Measurements from ENCODE around the gene NRTN.

The NRTN gene

DNA sequence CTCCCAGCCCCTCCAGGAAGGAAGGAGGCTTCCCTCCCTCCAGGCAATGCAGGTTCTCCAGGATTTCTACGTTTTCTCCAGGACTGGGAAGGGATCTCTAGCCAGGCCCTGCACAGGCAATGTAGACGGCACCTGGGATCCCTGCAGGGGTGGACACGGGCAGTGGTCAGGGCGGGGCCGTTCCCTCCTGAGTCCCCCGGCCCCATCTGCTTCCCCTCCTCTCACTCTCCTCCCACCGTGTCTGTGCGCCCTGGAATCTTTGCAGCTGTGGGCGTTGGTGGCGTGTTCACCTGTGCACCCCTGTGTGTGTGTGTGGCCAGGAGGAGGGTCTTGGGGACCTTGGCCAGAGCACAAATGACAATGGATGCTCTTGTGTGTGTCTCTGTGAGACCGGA, 10.0 kb downstream of the NRTN start:
- DNase-seq (ENCODE audit: low read depth): no peak

DNA sequence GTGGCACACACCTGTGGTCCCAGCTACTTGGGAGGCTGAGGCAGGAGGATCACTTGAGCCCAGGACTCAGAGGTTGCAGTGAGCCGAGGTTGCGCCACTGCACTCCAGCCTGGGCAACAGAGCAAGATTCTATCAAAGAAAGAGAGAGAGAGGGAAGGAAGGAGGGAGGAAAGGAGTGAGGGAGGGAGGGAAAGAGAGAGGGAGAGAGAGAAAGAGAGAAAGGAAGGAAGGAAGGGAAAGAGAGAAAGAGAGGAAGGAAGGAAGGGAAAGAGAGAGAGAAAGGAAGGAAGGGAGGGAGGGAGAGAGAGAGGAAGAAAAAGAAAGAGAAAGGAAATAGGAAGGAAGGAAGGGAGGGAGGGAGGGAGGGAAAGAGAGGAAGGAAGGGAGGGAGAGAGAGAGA, 12.4 kb downstream of the NRTN start:
- DNase-seq (ENCODE audit: low read depth): no peak

DNA sequence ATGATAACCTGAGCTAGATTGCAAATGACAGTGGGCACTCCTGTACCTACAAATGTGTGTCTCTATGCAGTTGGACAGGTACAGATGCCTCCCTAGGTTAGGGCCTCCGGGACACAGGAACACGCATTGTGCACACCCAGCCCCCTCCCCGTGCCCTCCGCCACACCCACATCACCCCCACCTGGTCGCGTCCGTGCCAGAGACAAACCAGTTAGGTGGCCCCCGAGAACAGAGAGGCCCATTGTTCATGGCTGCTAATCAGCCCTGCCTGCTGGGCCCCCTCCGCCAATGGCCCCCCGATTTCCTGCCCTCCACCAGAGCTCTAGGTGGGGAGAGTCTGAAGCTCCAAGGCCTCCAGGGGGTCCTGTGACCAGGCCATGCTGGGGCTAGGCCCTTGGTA, 13.7 kb downstream of the NRTN start:
- DNase-seq (ENCODE audit: low read depth): no peak

DNA sequence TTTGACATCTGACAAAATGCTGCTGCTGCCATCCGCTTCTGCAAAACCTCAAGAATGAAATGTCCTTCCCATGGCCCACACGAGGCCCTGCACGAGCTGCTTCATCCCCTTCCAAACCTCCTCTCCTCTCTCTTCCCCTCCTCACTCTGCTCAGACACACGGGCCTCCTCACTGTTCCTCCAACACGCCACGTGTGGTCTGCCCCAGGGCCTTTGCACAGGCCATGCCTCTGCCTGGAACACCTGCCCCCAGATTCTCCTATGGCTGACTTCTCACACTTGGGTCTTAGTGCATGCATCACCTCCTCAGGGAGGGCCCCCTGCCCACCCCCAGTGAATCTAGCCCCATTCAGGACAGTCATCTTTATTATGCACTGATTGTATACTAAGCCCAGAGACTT, 15.9 kb downstream of the NRTN start:
- DNase-seq (ENCODE audit: low read depth): no peak

DNA sequence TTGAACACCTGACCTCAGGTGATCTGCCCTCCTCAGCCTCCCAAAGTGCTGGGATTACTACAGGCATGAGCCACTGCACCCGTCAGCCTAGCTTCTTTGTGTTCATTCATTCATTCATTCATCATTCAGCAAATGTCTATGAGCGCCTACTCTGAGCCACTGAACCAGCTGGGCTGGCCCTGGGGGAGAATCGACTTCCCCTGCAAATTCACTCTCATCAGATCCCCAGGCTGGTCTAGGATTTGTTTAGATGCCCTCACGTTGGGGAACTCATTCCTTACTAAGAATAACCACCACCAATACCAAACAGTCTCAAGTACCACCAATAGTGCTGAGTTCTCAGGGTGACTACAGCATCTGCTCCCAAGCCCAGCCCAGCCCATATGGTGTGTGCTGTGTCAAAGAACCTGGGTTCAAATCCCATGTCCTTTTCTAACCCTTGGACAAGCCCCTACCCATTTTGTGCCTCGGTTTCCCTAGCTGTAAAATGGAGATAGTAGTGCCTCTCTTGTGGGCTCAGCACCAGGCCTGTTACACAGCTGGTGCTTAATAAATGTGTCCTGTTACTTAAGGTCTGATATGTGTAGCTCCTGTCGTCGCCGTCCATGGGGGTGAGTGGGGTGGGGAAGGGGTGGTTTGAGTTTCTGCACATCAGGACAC, 16.8 kb downstream of the NRTN start:
- no peak for DNase-seq (ENCODE audit: low read depth)

DNA sequence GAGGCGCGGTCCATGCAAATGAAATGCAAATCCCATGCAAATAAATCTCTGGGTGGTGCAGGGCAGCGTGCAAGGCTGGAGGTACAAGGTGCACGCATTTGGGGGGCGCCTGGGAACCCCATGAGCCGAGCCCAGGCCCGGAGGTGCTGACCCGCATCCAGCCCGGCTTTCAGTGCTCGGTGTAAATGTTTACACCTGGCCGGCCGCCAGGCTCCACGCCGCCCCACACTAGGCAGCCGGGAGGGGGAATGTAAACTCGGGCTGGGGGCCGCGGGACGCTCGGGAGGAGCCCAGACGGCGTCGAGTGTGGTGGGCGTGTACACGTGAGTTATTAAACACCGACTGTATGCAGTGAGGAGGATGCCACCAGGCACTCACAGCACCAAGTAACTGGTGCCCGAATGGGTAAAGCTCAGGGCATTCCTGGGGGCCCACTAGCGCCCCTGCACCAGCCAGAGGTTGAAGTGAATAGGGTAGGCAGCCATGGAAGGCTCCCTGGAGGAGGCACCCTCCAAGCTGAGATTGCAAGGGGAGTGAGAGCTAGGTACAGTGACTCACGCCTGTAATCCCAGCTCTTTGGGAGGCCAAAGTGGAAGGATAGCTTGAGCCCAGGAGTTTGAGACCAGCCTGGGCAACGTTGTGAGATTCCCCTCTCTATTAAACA, 17.4 kb downstream of the NRTN start:
- DNase-seq (ENCODE audit: low read depth): no peak

DNA sequence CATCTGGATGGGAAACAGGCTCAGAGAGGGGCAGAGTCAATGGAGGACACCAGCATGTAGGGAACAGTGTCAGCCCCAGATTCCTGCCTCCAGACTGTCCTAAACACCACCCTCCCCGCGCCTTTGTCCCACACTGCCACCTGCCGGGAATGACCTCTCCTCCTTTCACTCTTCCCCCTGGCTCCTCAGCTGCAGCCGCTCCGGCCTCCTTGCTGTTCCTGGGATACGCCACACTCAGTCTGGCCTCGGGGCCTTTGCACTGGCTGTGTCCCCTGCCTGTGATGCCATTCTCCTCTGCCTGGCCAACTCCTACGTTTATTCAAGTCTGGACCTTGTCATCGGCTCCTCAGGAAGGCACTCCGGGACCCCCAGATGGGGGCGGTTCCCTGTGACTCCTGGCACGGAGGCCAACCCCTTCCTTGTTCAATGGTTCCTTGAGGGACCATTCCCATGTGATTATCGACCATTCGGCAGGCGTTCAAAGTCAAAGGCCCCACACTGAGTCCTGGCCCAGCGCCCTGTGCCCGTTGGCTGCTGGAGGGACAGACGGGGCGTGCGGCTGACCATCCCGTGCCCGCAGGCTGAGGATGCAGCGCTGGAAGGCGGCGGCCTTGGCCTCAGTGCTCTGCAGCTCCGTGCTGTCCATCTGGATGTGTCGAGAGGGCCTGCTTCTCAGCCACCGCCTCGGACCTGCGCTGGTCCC, 18.9 kb downstream of the NRTN start:
- DNase-seq (ENCODE audit: low read depth): no peak

DNA sequence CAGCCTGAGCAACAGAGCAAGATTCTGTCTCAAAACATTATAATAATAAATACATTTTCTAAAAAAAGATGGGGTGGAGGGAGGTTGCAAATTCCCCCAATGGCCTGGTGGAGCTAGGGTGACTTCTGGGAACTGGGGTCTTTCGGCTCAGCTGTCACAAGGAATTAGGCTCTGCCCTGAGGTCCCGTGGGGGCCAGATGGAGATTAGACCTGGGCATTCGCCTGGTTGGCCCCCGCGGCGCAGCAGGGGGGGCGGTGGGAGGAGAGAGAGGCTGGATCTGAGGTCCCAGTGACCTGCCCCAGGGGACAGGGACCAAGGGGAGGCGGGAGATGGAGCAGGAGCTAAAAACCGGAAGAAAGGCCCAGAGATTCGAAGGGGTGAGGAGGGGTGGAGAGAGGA, 19.9 kb downstream of the NRTN start:
- no peak for DNase-seq (ENCODE audit: low read depth)

DNA sequence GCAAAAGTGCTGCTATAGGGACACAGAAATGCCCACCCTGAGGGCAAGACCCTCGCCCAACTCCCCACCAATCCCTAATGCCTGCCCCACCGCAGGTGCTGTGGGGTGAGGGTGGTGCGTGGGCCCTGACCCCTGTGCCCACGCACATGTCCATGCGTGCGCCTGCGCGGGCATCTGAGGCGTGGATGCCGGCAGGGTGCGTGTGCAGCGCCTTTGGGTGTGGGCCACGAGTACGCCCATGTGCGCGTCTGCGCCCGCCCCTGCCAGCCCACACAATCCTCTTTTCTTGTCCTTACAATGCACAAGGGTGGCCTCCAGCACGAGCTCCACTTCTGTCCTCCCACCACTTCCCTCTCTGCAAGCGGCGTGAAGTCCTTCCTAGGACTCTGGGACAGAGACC, 20.3 kb downstream of the NRTN start:
- no peak for DNase-seq (ENCODE audit: low read depth)

DNA sequence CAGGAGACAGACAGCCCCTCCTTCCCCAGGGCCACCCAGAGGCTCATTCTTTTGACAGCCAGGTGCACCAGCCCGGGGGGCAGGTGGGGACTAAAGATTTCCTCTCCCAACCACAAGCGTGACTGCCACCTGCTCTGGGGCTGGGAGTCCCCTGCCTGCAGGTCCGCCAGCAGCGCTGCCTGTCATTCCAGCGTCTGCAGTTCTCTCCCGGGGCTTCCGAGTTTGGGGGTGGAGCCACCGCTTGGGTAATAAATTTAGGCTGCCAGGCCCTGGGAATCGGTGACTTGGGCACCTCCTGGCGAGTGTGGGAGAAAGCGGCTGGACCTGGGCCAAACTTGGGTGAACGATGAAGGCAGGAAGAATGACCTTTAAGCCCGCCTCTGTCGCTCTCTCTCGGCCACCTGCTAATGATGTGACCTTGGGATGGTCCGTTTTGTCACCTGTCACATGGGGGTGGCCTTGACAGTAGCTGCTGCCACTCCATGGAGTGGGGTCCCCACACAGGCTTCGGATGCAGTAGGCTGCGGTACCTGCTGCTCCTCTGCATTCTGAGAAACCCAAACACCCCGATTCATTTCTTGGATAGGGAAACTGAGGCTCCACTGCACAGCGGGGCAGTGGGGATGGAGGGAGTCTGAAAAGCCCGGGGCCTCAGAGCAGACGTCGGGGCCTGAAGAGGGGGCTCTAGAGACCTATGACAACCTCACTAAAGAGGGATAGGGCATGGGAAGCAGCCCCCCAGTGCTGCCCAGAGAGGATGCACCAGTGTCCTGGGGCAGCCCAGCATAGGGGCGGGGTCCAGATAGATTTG, 21.9 kb downstream of the NRTN start:
- DNase-seq (ENCODE audit: low read depth): no peak

DNA sequence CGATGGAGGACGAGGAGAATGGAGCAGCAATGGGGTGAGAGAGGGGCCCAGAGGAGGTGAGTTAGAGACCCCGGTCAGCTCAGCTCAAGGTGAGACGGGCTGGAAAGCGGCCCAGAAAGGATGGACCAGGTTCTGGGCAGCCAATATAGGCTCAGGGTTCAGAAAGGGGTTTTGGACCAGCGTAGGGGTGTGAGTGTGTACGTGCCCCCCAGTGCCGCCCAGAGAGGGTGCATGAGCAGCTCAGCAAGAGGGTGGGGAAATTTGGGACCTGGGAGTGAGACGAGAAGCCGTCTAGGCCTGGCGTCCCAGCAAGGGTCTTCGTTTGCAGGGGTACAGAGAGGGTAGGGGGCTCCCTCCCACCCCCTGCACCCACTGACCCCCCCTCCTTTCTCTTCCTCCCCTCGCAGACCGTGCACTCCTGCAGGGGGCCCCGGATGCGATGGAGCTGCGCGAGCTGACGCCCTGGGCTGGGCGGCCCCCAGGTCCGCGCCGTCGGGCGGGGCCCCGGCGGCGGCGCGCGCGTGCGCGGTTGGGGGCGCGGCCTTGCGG, 22.5 kb downstream of the NRTN start:
- DNase-seq (ENCODE audit: low read depth): no peak

DNA sequence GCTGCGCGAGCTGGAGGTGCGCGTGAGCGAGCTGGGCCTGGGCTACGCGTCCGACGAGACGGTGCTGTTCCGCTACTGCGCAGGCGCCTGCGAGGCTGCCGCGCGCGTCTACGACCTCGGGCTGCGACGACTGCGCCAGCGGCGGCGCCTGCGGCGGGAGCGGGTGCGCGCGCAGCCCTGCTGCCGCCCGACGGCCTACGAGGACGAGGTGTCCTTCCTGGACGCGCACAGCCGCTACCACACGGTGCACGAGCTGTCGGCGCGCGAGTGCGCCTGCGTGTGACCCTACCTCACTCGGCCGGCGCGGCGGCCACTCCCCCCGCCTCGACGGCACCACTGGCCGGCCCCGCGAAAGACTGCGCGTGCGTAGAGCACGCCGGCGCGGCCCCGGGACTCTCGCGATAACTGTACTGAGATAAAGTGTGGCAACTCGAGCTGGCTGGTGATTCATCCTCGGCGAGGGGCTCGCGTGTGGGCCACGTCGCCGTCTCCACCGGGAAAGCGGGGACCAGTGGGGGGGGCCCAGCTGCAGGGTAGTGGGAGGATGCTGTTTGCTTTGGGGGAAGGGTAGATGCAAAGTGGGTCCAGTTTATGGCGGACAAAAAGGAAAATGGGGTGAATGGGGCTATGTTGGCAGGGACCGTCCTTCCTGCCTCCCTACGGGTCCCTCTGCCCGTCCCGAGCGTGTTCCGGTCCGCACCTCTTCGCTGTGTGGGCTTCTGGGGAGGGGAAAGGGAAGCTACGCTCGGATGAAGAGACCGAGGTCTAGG, 23.2 kb downstream of the NRTN start:
- peak; percentile 97 for DNase-seq (ENCODE audit: low read depth)

DNA sequence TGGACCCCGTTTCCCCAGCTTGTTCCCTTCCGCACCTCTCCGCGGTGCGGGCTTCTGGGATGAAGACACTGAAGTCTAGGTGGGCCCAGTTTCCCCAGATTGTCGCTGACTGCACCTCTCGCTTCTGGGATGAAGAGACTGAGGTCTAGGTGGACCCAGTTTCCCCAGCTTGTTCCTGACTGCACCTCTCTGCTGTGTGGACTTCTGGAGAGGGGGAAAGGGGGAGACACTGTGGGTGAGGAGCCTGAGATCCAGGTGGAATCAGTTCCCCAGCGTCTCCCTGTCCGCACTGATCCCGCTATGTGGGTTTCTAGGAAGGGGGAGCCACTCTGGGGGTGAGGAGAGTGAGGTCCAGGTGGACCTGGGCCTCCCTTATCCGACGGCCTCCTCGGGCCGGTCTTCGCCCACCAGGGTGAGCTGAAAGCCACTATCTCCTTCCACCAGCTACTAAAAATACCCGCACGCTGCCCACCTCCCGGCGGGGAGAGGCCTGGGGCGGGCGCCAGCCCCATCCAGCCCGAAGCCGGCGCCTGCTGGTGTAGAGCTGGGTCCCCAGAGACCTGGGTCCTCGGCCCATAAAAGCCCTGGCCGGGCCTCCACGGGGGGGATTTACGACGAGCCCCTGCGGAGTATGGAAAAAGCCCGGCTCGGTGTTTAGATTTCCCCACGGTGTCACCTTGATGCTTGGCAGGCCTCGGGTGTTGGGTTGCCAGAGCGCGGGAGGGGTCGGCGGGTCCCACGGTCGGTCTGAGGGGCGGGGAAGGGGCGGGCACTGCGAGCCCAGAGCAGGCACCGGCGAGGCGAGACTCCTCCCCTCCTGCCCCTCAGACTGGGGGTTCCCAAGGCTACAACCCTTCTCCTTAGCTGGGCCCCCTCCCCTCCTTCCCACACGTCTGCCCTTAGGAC, 24.0 kb downstream of the NRTN start:
- DNase-seq (ENCODE audit: low read depth): peak; percentile 12

DNA sequence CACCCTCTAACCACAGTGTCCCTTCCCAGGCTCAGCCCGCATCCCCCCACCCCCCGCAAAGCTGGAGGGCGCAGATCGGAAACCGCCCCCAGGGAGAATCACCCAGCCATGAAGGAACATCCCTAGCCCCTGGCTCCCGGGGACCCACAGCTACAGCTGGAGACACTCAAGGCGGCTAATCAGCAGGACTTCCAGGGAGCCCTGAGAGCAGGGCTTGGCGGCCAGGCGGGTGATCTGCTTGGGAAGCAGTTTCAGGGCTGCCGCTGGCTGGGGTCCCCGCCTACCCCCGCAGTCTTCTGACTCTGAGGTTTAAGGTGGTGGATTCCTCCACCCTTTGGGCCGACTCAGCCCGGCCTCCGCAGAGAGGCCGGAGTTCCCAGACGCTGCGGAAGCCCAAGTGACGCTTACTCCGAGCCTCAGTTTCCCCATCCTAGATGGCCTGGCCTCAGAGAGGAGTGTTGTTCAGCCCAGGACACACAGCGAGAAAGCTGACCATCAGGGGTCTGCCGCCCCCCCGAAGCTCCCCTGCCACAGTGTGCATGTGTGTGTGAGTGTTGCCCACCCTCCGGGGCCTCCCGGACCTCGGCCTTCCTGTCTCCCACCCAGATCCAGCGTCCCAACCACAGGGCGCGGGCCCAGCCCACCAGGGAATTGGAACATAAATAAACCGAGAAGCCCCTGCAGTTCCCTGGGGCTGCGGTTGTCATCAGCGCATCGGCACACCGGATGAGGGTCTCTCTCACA, 24.9 kb downstream of the NRTN start:
- no peak for DNase-seq (ENCODE audit: low read depth)

DNA sequence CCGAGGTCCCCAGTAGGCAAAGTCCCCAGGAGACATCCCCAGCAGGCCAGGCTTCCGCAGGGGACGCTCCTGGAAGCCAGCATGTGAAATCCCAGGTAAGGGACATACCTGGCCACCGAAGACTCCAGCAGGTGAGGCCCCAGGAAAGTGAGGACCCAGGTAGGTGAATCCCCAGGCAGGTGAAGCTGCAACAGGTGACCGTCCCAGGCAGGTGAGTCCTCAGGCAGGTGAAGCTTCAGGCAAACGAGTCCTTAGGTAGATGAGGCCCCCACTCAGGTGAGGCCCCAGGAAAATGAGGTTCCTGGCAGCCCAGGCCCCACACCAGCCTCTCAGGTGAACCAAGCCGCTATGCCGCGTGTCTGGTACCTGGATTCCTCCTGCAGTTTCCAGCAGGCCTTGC, 26.3 kb downstream of the NRTN start:
- DNase-seq (ENCODE audit: low read depth): no peak

DNA sequence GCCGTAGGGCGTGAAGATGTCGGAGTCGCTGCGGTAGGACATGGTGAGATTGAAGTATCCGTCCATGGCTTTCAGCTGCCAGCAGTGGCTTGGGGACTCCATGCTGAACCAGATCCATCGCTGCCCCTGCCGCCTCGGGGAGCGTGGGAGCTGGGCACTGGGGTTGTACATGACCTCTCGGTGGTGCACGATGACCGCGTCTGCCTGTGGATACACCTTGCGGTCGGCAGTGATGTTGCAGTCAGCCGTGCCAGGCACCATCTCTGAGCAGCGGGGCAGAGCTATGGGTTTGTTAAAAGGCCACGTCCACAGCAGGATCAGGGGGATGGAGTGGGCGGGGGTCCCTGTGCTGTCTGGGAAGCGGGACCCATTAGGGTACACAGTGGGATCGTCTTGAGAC, 27.2 kb downstream of the NRTN start:
- no peak for DNase-seq (ENCODE audit: low read depth)

DNA sequence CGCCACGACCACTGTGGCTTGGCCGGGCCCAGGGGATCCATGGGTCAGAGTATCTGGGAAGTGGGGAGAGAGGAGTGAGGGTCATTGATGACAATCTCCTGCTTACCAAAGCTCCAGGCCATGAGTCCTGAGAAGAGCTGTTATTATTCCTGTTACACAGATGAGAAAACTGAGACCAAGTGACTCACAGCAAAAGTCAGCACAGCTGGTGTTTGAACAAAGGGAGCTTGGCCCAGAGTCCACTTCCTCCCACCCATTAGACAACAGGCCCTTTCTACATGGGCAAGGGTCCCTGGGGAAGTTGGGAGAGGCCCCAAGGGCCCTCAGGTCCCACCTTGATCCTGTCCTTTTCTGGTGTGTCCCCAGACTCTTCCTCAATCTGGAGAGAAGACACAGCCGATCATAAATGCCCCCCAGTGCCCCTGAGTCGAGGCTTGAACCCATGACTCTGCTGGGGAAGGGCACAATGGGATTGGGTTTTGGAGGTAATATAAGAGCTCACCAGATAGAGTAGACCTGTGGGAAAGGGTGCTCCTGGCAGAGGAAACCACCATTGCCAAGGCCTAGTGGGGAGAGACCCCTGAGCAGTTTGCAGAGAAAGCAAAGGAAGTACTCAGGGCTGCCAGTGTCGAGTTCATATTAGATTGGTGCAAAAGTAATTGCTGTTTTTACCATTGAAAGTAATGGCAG, 27.8 kb downstream of the NRTN start:
- no peak for DNase-seq (ENCODE audit: low read depth)

DNA sequence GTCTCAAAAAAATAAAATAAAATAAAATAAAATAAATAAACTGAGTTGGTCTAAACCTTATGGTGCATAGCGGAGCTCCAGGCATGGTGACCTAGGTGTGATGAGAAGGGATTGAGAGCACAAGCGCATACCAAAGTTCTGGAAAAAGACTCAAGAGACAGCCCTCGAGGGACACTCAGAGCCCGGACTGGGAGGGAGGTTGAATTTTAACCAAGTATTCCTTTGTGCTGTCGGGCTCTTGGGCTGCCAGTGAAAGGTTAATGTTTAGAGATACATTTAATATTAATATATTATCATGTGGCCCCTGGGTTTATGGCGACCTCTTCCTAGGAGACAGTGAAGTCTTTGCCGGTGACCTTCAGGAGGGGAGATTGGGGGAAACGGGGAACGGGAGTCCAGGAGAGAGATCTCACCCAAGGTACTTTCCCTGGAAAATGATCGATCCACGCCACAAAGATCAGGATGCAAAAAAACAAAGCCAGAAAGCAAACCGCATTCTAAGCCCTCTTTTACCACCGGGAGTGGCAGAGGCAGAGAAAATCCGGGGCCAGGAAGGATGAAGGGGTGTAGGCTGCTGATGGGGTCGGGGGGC, 33.0 kb downstream of the NRTN start:
- DNase-seq (ENCODE audit: low read depth): no peak
